Stimulated activated CD8-positive, alpha-beta memory T cell treated with anti-CD3 and anti-CD28 coated beads, Interleukin-12 subunit alpha, Interleukin-12 subunit beta, amount 100 ng/mL, for 4 hours (primary cell): ENCODE measurements around the gene KATNBL1.

Source experiments
- DNase-seq: peaks from one replicate; pipeline ENCODE4 v3.0.0-alpha.2; 2020; ENCODE audit warnings: low read depth

The KATNBL1 gene

GRCh38 chr15:34209421-34210282, at the start of gene KATNBL1:
TSS of gene KATNBL1 (minus strand) at chr15:34210096. CDS start at chr15:34163676, 46,420 bp downstream.
- DNase-seq = peak; percentile 92

GRCh38 chr15:34259566-34259965, 49.7 kb upstream of the KATNBL1 start:
- no peak for DNase-seq

GRCh38 chr15:34258151-34258550, 48.3 kb upstream of the KATNBL1 start:
- DNase-seq = no peak

- DNase-seq = no peak
Observed at GRCh38 chr15:34252545-34252944, 42.6 kb upstream of the KATNBL1 start.

- DNase-seq = no peak
Observed at GRCh38 chr15:34248190-34248589, 38.3 kb upstream of the KATNBL1 start.

- no peak for DNase-seq
Observed at GRCh38 chr15:34246276-34246976, 36.5 kb upstream of the KATNBL1 start.

GRCh38 chr15:34243226-34243625, 33.3 kb upstream of the KATNBL1 start:
- DNase-seq = no peak

- DNase-seq = no peak
Observed at GRCh38 chr15:34242331-34242710, 32.4 kb upstream of the KATNBL1 start.

GRCh38 chr15:34241376-34242330, 31.8 kb upstream of the KATNBL1 start:
- no peak for DNase-seq

- DNase-seq = no peak
Observed at GRCh38 chr15:34240537-34240936, 30.6 kb upstream of the KATNBL1 start.

- no peak for DNase-seq
Observed at GRCh38 chr15:34239151-34239808, 29.4 kb upstream of the KATNBL1 start.

- DNase-seq = no peak
Observed at GRCh38 chr15:34233614-34234013, 23.7 kb upstream of the KATNBL1 start.

- DNase-seq = no peak
Observed at GRCh38 chr15:34223904-34224596, 14.2 kb upstream of the KATNBL1 start.

GRCh38 chr15:34217587-34218225, 7.8 kb upstream of the KATNBL1 start:
- no peak for DNase-seq

- DNase-seq = no peak
Observed at GRCh38 chr15:34216527-34217270, 6.8 kb upstream of the KATNBL1 start.

GRCh38 chr15:34214135-34214534, 4.2 kb upstream of the KATNBL1 start:
- DNase-seq = no peak

GRCh38 chr15:34213690-34214089, 3.8 kb upstream of the KATNBL1 start:
- no peak for DNase-seq

GRCh38 chr15:34206011-34206410, 3.9 kb downstream of the KATNBL1 start:
- DNase-seq = no peak

GRCh38 chr15:34203936-34204335, 6.0 kb downstream of the KATNBL1 start:
- DNase-seq = no peak

GRCh38 chr15:34203305-34203704, 6.6 kb downstream of the KATNBL1 start:
- DNase-seq = no peak
